Measurements from ENCODE around the gene MRPL41.
A peak's percentile ranks its signal among the peaks of the same experiment; 100 is the strongest.

The MRPL41 gene

GRCh38 chr9:137575716-137576411, 24.2 kb downstream of the MRPL41 start:
- Histone ChIP-seq H3K27me3 (ENCODE audit: insufficient read depth, low read length) (no peaks in the 10 kb centered on the region), H2AFZ (ENCODE audit: low read length, unreplicated experiment) (no peak overlapping the region), H3K27ac (ENCODE audit: low read depth, low read length) (no peak overlapping the region), H3K79me2 (ENCODE audit: control insufficient read depth, insufficient read depth, low read length, unreplicated experiment) (peaks cover 38% of the 10 kb centered on the region), H3K4me3 (ENCODE audit: low read depth, low read length) (no peak overlapping the region), H3K4me1 (ENCODE audit: control insufficient read depth, insufficient read depth, low read length, unreplicated experiment) (peaks cover 24% of the 10 kb centered on the region), H3K36me3 (ENCODE audit: insufficient read depth, low read length) (peaks cover 22% of the 10 kb centered on the region)

GRCh38 chr9:137578518-137579258, 27.0 kb downstream of the MRPL41 start, which contains the start of gene DPH7:
Gene DPH7, minus strand, starts transcription at chr9:137578925. Its CDS starts 148 bp downstream, at chr9:137578777.
- H2AFZ ChIP-seq (ENCODE audit: low read length, unreplicated experiment), result peak within 1 kb of the TSS; percentile 98
- H3K27me3 ChIP-seq (ENCODE audit: insufficient read depth, low read length), result no peaks in the 10 kb centered on the region
- peaks cover 35% of the 10 kb centered on the region for H3K79me2 ChIP-seq (ENCODE audit: control insufficient read depth, insufficient read depth, low read length, unreplicated experiment)
- peaks cover 22% of the 10 kb centered on the region; the same call in 1 of the 2 replicates for H3K36me3 ChIP-seq (ENCODE audit: insufficient read depth, low read length)
- H3K4me3 ChIP-seq (ENCODE audit: low read depth, low read length), result peak within 1 kb of the TSS; percentile 98
- H3K27ac ChIP-seq (ENCODE audit: low read depth, low read length), result peak within 1 kb of the TSS; percentile 46
- H3K4me1 ChIP-seq (ENCODE audit: control insufficient read depth, insufficient read depth, low read length, unreplicated experiment), result peaks cover 24% of the 10 kb centered on the region

GRCh38 chr9:137579259-137579604, 27.6 kb downstream of the MRPL41 start:
- H3K4me1 ChIP-seq (ENCODE audit: control insufficient read depth, insufficient read depth, low read length, unreplicated experiment), result peaks cover 24% of the 10 kb centered on the region
- H3K4me3 ChIP-seq (ENCODE audit: low read depth, low read length), result peak overlapping the region; percentile 98
- peaks cover 35% of the 10 kb centered on the region for H3K79me2 ChIP-seq (ENCODE audit: control insufficient read depth, insufficient read depth, low read length, unreplicated experiment)
- peaks cover 19% of the 10 kb centered on the region; the same call in 1 of the 2 replicates for H3K36me3 ChIP-seq (ENCODE audit: insufficient read depth, low read length)
- peak overlapping the region; percentile 98 for H2AFZ ChIP-seq (ENCODE audit: low read length, unreplicated experiment)
- H3K27me3 ChIP-seq (ENCODE audit: insufficient read depth, low read length), result no peaks in the 10 kb centered on the region
- H3K27ac ChIP-seq (ENCODE audit: low read depth, low read length), result peak overlapping the region; percentile 45

- Histone ChIP-seq H3K79me2 (ENCODE audit: control insufficient read depth, insufficient read depth, low read length, unreplicated experiment) (peaks cover 31% of the 10 kb centered on the region), H3K4me1 (ENCODE audit: control insufficient read depth, insufficient read depth, low read length, unreplicated experiment) (peaks cover 24% of the 10 kb centered on the region), H3K36me3 (ENCODE audit: insufficient read depth, low read length) (peaks cover 13% of the 10 kb centered on the region; the same call in 1 of the 2 replicates), H2AFZ (ENCODE audit: low read length, unreplicated experiment) (no peak overlapping the region), H3K27me3 (ENCODE audit: insufficient read depth, low read length) (no peaks in the 10 kb centered on the region), H3K4me3 (ENCODE audit: low read depth, low read length) (no peak overlapping the region), H3K27ac (ENCODE audit: low read depth, low read length) (no peak overlapping the region)
Measured at GRCh38 chr9:137580209-137580953, 28.7 kb downstream of the MRPL41 start.

GRCh38 chr9:137580954-137581322, 29.3 kb downstream of the MRPL41 start:
- H2AFZ ChIP-seq (ENCODE audit: low read length, unreplicated experiment), result no peak overlapping the region
- H3K4me3 ChIP-seq (ENCODE audit: low read depth, low read length), result no peak overlapping the region
- no peak overlapping the region for H3K27ac ChIP-seq (ENCODE audit: low read depth, low read length)
- H3K79me2 ChIP-seq (ENCODE audit: control insufficient read depth, insufficient read depth, low read length, unreplicated experiment), result peaks cover 25% of the 10 kb centered on the region
- peaks cover 11% of the 10 kb centered on the region; the same call in 1 of the 2 replicates for H3K36me3 ChIP-seq (ENCODE audit: insufficient read depth, low read length)
- peaks cover 20% of the 10 kb centered on the region for H3K4me1 ChIP-seq (ENCODE audit: control insufficient read depth, insufficient read depth, low read length, unreplicated experiment)
- H3K27me3 ChIP-seq (ENCODE audit: insufficient read depth, low read length), result no peaks in the 10 kb centered on the region

GRCh38 chr9:137581361-137582285, 29.9 kb downstream of the MRPL41 start:
- no peak overlapping the region for H3K4me3 ChIP-seq (ENCODE audit: low read depth, low read length)
- H2AFZ ChIP-seq (ENCODE audit: low read length, unreplicated experiment), result no peak overlapping the region
- peaks cover 15% of the 10 kb centered on the region for H3K4me1 ChIP-seq (ENCODE audit: control insufficient read depth, insufficient read depth, low read length, unreplicated experiment)
- peaks cover 20% of the 10 kb centered on the region for H3K79me2 ChIP-seq (ENCODE audit: control insufficient read depth, insufficient read depth, low read length, unreplicated experiment)
- no peaks in the 10 kb centered on the region for H3K27me3 ChIP-seq (ENCODE audit: insufficient read depth, low read length)
- H3K36me3 ChIP-seq (ENCODE audit: insufficient read depth, low read length), result peaks cover 12% of the 10 kb centered on the region; the same call in 1 of the 2 replicates
- no peak overlapping the region for H3K27ac ChIP-seq (ENCODE audit: low read depth, low read length)

GRCh38 chr9:137582286-137582860, 30.7 kb downstream of the MRPL41 start:
- peaks cover 8% of the 10 kb centered on the region for H3K4me1 ChIP-seq (ENCODE audit: control insufficient read depth, insufficient read depth, low read length, unreplicated experiment)
- H3K27me3 ChIP-seq (ENCODE audit: insufficient read depth, low read length), result no peaks in the 10 kb centered on the region
- H3K27ac ChIP-seq (ENCODE audit: low read depth, low read length), result no peak overlapping the region
- peaks cover 20% of the 10 kb centered on the region for H3K79me2 ChIP-seq (ENCODE audit: control insufficient read depth, insufficient read depth, low read length, unreplicated experiment)
- H2AFZ ChIP-seq (ENCODE audit: low read length, unreplicated experiment), result no peak overlapping the region
- peaks cover 19% of the 10 kb centered on the region; the same call in 1 of the 2 replicates for H3K36me3 ChIP-seq (ENCODE audit: insufficient read depth, low read length)
- H3K4me3 ChIP-seq (ENCODE audit: low read depth, low read length), result no peak overlapping the region

GRCh38 chr9:137583347-137583746, 31.7 kb downstream of the MRPL41 start:
- H3K79me2 ChIP-seq (ENCODE audit: control insufficient read depth, insufficient read depth, low read length, unreplicated experiment), result peaks cover 23% of the 10 kb centered on the region
- H3K36me3 ChIP-seq (ENCODE audit: insufficient read depth, low read length), result peaks cover 22% of the 10 kb centered on the region; the same call in 1 of the 2 replicates
- no peak overlapping the region for H3K27ac ChIP-seq (ENCODE audit: low read depth, low read length)
- H3K27me3 ChIP-seq (ENCODE audit: insufficient read depth, low read length), result no peaks in the 10 kb centered on the region
- H2AFZ ChIP-seq (ENCODE audit: low read length, unreplicated experiment), result no peak overlapping the region
- peaks cover 3% of the 10 kb centered on the region for H3K4me1 ChIP-seq (ENCODE audit: control insufficient read depth, insufficient read depth, low read length, unreplicated experiment)
- H3K4me3 ChIP-seq (ENCODE audit: low read depth, low read length), result no peak overlapping the region

GRCh38 chr9:137583957-137584356, 32.3 kb downstream of the MRPL41 start:
- no peak overlapping the region for H2AFZ ChIP-seq (ENCODE audit: low read length, unreplicated experiment)
- no peaks in the 10 kb centered on the region for H3K27me3 ChIP-seq (ENCODE audit: insufficient read depth, low read length)
- no peak overlapping the region for H3K4me3 ChIP-seq (ENCODE audit: low read depth, low read length)
- H3K36me3 ChIP-seq (ENCODE audit: insufficient read depth, low read length), result peaks cover 22% of the 10 kb centered on the region; the same call in 1 of the 2 replicates
- no peak overlapping the region for H3K27ac ChIP-seq (ENCODE audit: low read depth, low read length)
- H3K4me1 ChIP-seq (ENCODE audit: control insufficient read depth, insufficient read depth, low read length, unreplicated experiment), result peaks cover 9% of the 10 kb centered on the region
- H3K79me2 ChIP-seq (ENCODE audit: control insufficient read depth, insufficient read depth, low read length, unreplicated experiment), result peaks cover 29% of the 10 kb centered on the region
